ENCODE measurements around the gene TCEA2. TPM values are rescaled to one million over a fixed set of nuclear protein-coding genes. Genes with fewer than 3 reads are reported as not detected.

TCEA2 gene
- total and polyA plus RNA-seq, 9 of the 15 experiments (the other 6 are each of a cell fraction or from before 2014, with no cell fraction given): 1.4 to 28.7 (median 5.4) TPM

DNA sequence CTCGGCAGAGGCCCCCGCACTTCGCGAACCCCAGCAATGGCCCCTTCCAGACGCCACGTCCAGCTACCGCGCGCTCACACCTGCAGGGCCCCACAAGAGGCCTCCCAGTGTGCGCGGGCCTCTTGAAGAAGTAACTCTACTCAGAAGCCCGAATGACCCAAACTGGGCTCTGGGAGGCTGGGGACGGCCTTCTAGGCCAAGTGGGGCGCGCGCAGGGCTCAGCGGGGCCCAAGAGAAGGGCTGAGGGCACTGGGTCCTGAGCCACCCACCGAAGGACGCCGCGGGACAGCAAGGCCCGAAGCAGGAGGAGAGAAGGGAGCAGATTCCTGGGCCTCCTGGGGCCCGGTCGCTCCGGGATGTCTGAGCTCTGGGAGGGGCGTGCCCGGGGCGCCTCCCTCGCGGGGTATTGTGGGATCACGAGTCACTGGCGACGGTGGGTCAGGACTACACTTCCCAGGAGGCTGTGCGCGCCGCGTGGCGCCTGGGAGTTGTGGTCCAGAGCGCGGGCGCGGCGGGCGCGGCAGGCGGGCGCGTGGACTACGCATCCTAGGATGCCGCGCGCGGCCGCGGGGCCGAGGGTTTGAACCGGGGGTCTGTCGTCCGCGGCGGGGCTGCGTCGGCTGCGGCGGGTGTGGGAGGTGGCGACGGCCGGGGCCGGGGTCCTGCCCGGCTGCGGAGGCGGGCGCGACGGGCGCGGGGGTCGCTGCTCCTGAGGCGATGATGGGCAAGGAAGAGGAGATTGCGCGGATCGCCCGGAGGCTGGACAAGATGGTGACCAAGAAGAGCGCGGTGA lies at the start of gene TCEA2 (continued):
- no peak for TF ChIP-seq GTF3C2 (IDR thresholded peaks at IDR 0.05; ENCODE audit: borderline replicate concordance, extremely low read depth, insufficient read length)
- TF ChIP-seq ID3 (CRISPR knock-in tag; IDR thresholded peaks at IDR 0.05): no peak
- TF ChIP-seq ID3 (tag; IDR thresholded peaks at IDR 0.05): peak; percentile 91
- TF ChIP-seq ZNF785 (CRISPR knock-in tag; IDR thresholded peaks at IDR 0.05): no peak
- TF ChIP-seq TCF7L2 (IDR thresholded peaks at IDR 0.05; ENCODE audit: low read depth, low read length): no peak
- TF ChIP-seq HBP1 (CRISPR knock-in tag; IDR thresholded peaks at IDR 0.05): no peak
- TF ChIP-seq KLF16 (IDR thresholded peaks at IDR 0.05): no peak
- TF ChIP-seq, protein P1, sequence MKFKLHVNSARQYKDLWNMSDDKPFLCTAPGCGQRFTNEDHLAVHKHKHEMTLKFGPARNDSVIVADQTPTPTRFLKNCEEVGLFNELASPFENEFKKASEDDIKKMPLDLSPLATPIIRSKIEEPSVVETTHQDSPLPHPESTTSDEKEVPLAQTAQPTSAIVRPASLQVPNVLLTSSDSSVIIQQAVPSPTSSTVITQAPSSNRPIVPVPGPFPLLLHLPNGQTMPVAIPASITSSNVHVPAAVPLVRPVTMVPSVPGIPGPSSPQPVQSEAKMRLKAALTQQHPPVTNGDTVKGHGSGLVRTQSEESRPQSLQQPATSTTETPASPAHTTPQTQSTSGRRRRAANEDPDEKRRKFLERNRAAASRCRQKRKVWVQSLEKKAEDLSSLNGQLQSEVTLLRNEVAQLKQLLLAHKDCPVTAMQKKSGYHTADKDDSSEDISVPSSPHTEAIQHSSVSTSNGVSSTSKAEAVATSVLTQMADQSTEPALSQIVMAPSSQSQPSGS (CRISPR knock-in tag; IDR thresholded peaks at IDR 0.05): no peak
- TF ChIP-seq BMI1 (IDR thresholded peaks at IDR 0.05; ENCODE audit: low read length): no peak
- no peak for TF ChIP-seq ZNF3 (CRISPR knock-in tag; IDR thresholded peaks at IDR 0.05)
- no peak for TF ChIP-seq CREB5 (CRISPR knock-in tag; IDR thresholded peaks at IDR 0.05)
- TF ChIP-seq ADNP (tag; IDR thresholded peaks at IDR 0.05): no peak
- TF ChIP-seq RBBP5 (IDR thresholded peaks at IDR 0.05; ENCODE audit: borderline replicate concordance, insufficient read depth, low read length, poor library complexity, severe bottlenecking): peak; percentile 83
- TF ChIP-seq ERF (CRISPR knock-in tag; IDR thresholded peaks at IDR 0.05): peak; percentile 95
- TF ChIP-seq ZNF232 (CRISPR knock-in tag; IDR thresholded peaks at IDR 0.05): no peak
- peak; percentile 99 to 100 for TF ChIP-seq SIX5 (IDR thresholded peaks at IDR 0.05; ENCODE audit: borderline replicate concordance in 1 of 2, insufficient read depth in 1 of 2, low read depth in 1 of 2, low read length in 2 of 2)
- TF ChIP-seq HMG20A (CRISPR knock-in tag; conservative IDR thresholded peaks at IDR 0.05): no peak
- TF ChIP-seq SMAD1 (IDR thresholded peaks at IDR 0.05; ENCODE audit: low read depth, low read length, partially characterized antibody): no peak
- TF ChIP-seq RBM34 (IDR thresholded peaks at IDR 0.05; ENCODE audit: borderline replicate concordance, insufficient read depth, low read length): no peak
- 0 out of 2 replicates have a peak, but pooled peaks have one; percentile 48 for TF ChIP-seq ZFP1 (CRISPR knock-in tag; IDR thresholded peaks at IDR 0.05)
- no peak for TF ChIP-seq RHOXF2B (CRISPR knock-in tag; conservative IDR thresholded peaks at IDR 0.05)
